HFF-Myc (cell line): ENCODE results near the gene AQP1.

Experiments used
- DNase-seq: peaks from one replicate; pipeline ENCODE4 v3.0.0-alpha.2; 2011; ENCODE audit warnings: low read depth; ENCODE audit errors: extremely low read depth
- H3K4me3 ChIP-seq: replicated peaks from 2 replicates; pipeline ENCODE4 v1.5.1; 2011; ENCODE audit warnings: low read depth, mild to moderate bottlenecking, control low read depth, low read length
- CTCF ChIP-seq: IDR thresholded peaks from 2 replicates; pipeline ENCODE4 v1.5.1; 2012; ENCODE audit warnings: mild to moderate bottlenecking, low read depth, low read length, control low read depth; ENCODE audit errors: missing control alignments

Gene AQP1

DNA sequence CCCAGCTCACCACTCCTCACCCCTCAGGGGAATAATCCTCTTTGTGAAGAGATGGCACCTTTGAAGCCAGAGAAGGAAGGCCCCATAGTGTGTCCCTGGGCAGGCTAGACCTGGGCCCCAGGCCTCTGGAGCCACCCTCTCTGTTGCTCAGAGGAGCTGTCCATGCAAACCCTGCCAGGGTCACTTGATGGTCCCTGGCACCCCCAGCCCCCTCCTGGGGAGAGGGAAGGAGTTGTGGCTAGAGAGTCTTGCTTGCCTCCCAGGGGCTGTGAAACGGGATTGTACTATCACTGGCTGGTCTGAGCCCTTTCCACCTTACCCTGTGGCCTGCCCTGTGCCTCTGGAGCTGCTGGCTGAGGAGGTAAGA is 57.9 kb downstream of the AQP1 start:
- no peak for DNase-seq
- no peak overlapping the region for H3K4me3 ChIP-seq
- TF ChIP-seq CTCF: no peak

GRCh38 chr7:30970074-30970473 is 58.4 kb downstream of the AQP1 start:
- DNase-seq: no peak
- TF ChIP-seq CTCF: no peak
- H3K4me3 ChIP-seq: no peak overlapping the region

- no peak for TF ChIP-seq CTCF
- H3K4me3 ChIP-seq: no peak overlapping the region
- no peak for DNase-seq
Observed at GRCh38 chr7:30970594-30971094, 59.0 kb downstream of the AQP1 start.

DNA sequence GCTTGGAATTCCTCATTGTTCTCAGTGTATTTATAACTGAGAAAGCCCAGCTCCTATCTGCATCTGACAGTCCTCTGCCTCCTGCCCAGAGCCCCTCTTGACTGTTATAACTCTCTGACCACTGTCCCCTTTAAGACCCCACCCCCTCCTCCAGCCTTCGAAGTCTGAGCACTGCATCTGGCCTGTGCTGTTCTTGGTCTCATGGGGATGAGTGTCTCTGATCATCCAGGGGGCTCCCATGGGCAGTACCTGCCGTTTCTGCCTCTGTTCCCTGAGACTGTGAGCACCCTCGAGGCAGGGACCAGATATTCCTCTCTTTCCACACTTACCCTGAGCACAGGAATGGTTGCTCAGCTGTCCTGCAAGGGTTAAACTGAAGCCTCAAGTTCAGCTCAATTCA is 59.8 kb downstream of the AQP1 start:
- TF ChIP-seq CTCF: no peak
- DNase-seq: no peak
- no peak overlapping the region for H3K4me3 ChIP-seq

DNA sequence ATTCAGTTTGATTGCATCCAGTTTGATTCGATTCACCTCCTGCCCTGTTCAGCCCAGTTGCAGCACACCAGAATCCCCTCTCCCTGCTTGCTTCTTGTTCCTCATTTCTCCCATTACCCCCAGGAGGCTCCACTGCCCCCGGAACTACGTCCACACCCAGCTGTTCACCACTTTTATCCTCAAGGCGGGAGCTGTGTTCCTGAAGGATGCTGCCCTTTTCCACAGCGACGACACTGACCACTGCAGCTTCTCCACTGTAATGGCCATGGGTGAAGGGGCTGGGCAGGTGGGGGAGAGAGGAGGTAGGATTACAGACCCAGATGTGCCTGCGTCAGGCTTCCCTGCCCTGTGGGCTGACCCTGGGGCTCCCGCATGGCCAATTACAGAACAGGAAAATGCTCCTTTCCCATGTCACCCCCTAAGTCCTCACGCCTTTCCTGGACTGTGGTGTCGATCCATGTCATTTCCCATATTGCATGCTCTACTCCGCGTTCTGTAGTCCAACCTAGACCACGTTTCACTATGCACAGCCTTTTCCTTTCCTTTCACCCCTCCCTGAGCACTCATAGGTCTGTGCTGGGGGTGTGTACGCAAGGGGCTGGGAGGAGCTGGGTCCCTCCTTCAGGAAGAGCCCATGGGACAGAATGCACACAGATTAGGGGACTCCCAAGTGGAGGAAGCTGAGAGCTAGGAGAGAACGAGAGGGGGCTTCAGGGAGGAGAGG is 60.3 kb downstream of the AQP1 start:
- DNase-seq: no peak
- TF ChIP-seq CTCF: no peak
- no peak overlapping the region for H3K4me3 ChIP-seq

DNA sequence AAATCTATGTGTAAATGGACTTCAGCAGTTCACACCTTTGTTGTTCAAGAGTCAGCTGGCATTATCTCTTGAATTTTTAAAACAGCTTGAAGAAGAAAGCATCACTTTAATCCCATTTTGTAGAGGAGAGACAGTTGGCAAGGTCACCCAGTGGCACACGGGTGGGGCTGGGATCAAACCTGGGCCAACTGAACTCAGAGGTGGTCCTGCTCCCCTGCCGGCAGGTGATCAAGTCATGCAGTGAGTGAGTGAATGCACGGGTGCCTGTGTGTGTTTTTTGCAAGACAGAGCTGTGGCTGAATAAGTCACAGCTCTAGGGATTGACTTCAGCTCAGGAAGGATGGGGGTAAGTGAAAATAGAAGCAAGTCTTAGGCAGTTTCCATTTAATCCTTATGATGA is 61.6 kb downstream of the AQP1 start:
- TF ChIP-seq CTCF: no peak
- no peak for DNase-seq
- H3K4me3 ChIP-seq: no peak overlapping the region
